Measurements from ENCODE around the gene HEXIM2.

The HEXIM2 gene

DNA sequence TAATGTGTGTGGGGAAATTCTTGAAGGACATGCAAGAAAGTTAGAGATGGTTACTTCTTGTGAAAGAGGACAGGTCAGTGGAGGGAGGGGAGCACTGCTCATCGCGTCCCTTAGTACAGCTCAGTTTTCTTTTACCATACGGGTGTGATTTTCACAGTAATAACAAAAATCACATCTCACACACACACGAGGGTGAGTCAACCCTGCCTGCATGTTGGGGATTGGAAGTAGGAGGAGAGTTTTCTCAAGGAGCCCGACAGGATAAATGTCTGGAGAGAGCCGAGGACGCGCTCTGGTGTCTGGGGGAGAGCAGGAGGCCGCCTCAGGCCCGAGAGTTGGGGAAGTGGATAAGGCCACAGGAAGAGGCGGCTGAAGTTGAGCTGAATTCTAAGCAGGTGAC is 45.8 kb upstream of the HEXIM2 start:
- peak; percentile 28 for DNase-seq
- TF ChIP-seq, protein P1, sequence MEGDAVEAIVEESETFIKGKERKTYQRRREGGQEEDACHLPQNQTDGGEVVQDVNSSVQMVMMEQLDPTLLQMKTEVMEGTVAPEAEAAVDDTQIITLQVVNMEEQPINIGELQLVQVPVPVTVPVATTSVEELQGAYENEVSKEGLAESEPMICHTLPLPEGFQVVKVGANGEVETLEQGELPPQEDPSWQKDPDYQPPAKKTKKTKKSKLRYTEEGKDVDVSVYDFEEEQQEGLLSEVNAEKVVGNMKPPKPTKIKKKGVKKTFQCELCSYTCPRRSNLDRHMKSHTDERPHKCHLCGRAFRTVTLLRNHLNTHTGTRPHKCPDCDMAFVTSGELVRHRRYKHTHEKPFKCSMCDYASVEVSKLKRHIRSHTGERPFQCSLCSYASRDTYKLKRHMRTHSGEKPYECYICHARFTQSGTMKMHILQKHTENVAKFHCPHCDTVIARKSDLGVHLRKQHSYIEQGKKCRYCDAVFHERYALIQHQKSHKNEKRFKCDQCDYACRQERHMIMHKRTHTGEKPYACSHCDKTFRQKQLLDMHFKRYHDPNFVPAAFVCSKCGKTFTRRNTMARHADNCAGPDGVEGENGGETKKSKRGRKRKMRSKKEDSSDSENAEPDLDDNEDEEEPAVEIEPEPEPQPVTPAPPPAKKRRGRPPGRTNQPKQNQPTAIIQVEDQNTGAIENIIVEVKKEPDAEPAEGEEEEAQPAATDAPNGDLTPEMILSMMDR (IDR thresholded peaks at IDR 0.05; ENCODE audit: low read depth, low read length, missing control alignments) = no peak
- Histone ChIP-seq H3K36me3 (replicated peaks) (no peaks in the 10 kb centered on the region), H3K27ac (no peak overlapping the region), H3K27me3 (replicated peaks) (no peaks in the 10 kb centered on the region), H3K4me3 (ENCODE audit: low read depth, low read length) (no peak overlapping the region)
- in situ Hi-C loops (cut with HindIII; ENCODE audit: low pct_ligation_motif_present, low sequenced_read_pairs) = no loop called here

DNA sequence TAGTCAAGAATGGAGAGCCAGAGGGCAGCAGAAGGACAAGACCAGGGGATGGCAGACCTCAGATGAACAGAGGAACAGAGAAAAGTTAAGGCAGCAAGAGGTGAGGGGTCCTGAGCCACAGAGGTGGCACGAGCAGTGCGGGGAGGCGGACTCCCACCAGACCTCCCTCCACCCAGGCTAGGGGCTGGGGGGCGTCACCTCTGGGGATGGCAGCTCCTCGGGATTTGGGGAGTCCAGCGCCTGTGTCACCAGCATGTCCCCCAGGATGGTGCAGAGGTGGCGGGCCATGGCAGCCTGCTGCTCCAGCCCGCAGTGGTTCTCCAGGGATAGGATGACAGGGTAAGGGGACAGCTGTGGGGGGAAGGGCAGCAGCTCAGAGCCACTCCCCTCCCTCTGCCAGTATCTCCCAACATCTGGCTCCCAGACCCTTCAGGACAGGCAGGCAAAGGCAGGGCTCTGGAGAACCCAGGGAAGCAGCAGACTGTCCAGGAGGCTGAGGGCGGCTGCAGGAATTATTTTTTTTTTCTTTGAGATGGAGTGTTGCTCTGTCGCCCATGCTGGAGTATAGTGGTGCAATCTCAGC is 45.1 kb upstream of the HEXIM2 start:
- DNase-seq = no peak
- Histone ChIP-seq H3K4me3 (ENCODE audit: low read depth, low read length) (no peak overlapping the region), H3K27me3 (replicated peaks) (no peaks in the 10 kb centered on the region), H3K36me3 (replicated peaks) (no peaks in the 10 kb centered on the region), H3K27ac (no peak overlapping the region)
- in situ Hi-C loops (cut with HindIII; ENCODE audit: low pct_ligation_motif_present, low sequenced_read_pairs) = no loop called here
- TF ChIP-seq, protein P1 (IDR thresholded peaks at IDR 0.05; ENCODE audit: low read depth, low read length, missing control alignments) = no peak

DNA sequence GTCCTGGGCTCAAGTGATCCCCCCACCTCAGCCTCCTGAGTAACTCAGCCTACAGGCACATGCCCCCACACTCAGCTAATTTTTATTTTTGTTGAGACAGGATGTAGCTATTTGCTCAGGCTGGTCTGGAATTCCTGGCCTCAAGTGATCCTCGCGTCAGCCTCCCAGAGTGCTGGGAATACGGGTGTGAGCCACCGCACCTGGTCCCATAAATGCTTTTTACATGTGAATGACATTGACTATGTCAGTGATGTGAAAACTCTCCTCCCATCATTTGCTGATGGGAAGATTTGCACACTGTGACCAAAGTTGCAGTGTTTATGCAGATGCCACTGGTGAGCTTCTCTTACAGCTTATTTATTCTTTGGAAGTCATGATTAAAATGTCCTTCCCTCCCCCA is 44.3 kb upstream of the HEXIM2 start:
- no peaks in the 10 kb centered on the region for H3K27me3 ChIP-seq (replicated peaks)
- H3K27ac ChIP-seq = no peak overlapping the region
- TF ChIP-seq, protein P1 (IDR thresholded peaks at IDR 0.05; ENCODE audit: low read depth, low read length, missing control alignments) = no peak
- DNase-seq = no peak
- H3K36me3 ChIP-seq (replicated peaks) = no peaks in the 10 kb centered on the region
- H3K4me3 ChIP-seq (ENCODE audit: low read depth, low read length) = no peak overlapping the region
- in situ Hi-C loops (cut with HindIII; ENCODE audit: low pct_ligation_motif_present, low sequenced_read_pairs) = no loop called here

DNA sequence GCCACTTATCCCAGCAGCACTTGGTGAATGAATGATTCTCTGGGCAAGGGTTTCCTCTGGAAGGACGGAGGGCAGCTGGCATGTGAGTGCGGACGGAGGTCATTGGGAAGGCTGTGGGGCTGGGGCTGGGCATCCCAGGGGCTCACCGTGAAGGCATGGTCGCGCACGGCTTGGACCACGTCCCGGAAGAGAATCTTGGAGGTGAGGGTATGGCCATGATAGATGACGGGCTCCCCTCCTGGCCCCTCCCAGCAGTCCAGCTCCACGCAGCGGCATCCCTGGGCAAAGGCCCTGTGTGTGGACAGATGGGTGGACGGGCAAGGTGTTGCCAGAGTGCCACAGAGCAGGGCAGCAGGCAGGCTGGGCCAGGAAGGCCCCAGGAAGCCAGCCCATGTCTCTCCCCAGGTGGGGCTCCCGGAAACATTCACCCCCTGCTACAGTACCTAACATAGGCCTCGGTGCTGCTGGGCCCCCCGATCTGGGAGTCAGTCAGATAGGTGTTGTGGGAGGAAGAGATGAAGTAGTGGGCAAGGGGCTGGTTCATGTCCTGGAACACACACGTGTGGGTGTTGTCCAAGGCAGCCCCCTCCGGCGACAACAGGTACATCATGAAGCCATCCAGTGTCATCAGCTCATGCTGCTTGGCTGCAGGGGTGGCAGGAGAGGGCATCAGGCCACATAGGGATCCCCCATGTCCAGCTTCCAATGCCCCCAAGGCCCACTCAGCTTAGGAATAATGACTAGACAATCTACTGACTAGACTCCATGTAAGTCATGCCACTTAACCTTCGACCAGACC is 43.6 kb upstream of the HEXIM2 start:
- Histone ChIP-seq H3K27me3 (replicated peaks) (no peaks in the 10 kb centered on the region), H3K27ac (no peak overlapping the region), H3K4me3 (ENCODE audit: low read depth, low read length) (no peak overlapping the region), H3K36me3 (replicated peaks) (no peaks in the 10 kb centered on the region)
- in situ Hi-C loops (cut with HindIII; ENCODE audit: low pct_ligation_motif_present, low sequenced_read_pairs) = no loop called here
- no peak for DNase-seq
- TF ChIP-seq, protein P1 (IDR thresholded peaks at IDR 0.05; ENCODE audit: low read depth, low read length, missing control alignments) = no peak

DNA sequence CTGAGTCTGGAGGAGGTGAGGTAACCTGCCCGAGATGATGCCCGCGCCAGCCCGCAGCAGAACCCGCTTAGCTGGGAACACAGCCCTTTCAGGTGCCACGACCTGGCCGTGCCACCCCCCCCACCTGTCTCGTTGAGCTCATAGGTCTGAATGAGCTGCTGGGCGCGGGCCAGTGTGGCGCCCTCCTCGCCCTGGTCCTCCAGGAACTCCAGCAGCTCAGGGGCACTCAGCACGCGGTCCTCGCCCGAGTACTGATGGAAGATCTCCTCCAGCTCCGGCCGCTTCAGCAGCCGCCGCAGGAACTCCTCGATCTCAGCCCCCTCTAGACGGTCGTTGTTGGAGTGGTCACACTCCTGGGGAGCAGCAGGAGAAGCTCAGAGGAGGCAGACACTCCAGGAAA is 43.0 kb upstream of the HEXIM2 start:
- Histone ChIP-seq H3K4me3 (ENCODE audit: low read depth, low read length) (no peak overlapping the region), H3K27me3 (replicated peaks) (no peaks in the 10 kb centered on the region), H3K36me3 (replicated peaks) (no peaks in the 10 kb centered on the region), H3K27ac (no peak overlapping the region)
- in situ Hi-C loops (cut with HindIII; ENCODE audit: low pct_ligation_motif_present, low sequenced_read_pairs) = no loop called here
- TF ChIP-seq, protein P1 (IDR thresholded peaks at IDR 0.05; ENCODE audit: low read depth, low read length, missing control alignments) = no peak
- no peak for DNase-seq

All from brain microvascular endothelial cell (primary cell).